H1 (cell line): Measurements from ENCODE around the gene JMJD1C. TPM values are rescaled to one million over a fixed set of nuclear protein-coding genes. Genes with fewer than 3 reads are reported as not detected.

ENCODE experiments used
- CTCF ChIA-PET: fragments of 300-600 bp; sonication (Branson Sonifier 250); formaldehyde crosslinking; loops from one replicate; lab custom pipeline; 2021; ENCODE audit not compliant: partially characterized antibody; lab: Charles Lee
- POLR2A ChIA-PET: fragments of 300-600 bp; sonication (Branson Sonifier 250); formaldehyde crosslinking; loops from one replicate; lab custom pipeline; 2021; ENCODE audit warnings: inconsistent platforms; ENCODE audit not compliant: partially characterized antibody; lab: Charles Lee
- DNase-seq, 2 experiments: peaks; one replicate each; pipeline versions ENCODE4 v3.0.0 to v3.0.0-alpha.2; 2010 to 2022; ENCODE audit warnings: low spot score in 2 of 2, low read depth in 1 of 2, mixed read lengths in 1 of 2
- FAIRE-seq: peaks from 2 replicates; lab custom pipeline; 2011; peaks lifted over from hg19 to GRCh38; lab: Jason Lieb, UNC
- H2AFZ ChIP-seq: 2 replicates; pipeline ENCODE4 v1.8.1; 2012; ENCODE audit warnings: low read length, inconsistent platforms
- H2AK5ac ChIP-seq: 2 replicates; pipeline ENCODE4 v1.6.1; 2013; ENCODE audit warnings: low read depth, low read length
- H2BK120ac ChIP-seq: replicated peaks from 2 replicates; pipeline ENCODE3; 2013; ENCODE audit warnings: low read depth, low read length, inconsistent platforms
- H2BK12ac ChIP-seq: 2 replicates; pipeline ENCODE4 v1.6.1; 2013; ENCODE audit warnings: low read depth, low read length
- H2BK15ac ChIP-seq: 2 replicates; pipeline ENCODE4 v1.6.1; 2013; ENCODE audit warnings: low read length
- H2BK20ac ChIP-seq: 2 replicates; pipeline ENCODE4 v1.6.1; 2013; ENCODE audit warnings: low read length
- H2BK5ac ChIP-seq: 2 replicates; pipeline ENCODE4 v1.6.1; 2013; ENCODE audit warnings: low read depth, low read length
- H3K14ac ChIP-seq: 2 replicates; pipeline ENCODE4 v1.6.1; 2013; ENCODE audit warnings: inconsistent platforms; ENCODE audit not compliant: insufficient read length
- H3K18ac ChIP-seq: 2 replicates; pipeline ENCODE4 v1.6.1; 2013; ENCODE audit warnings: low read length; ENCODE audit errors: extremely low read depth
- H3K23ac ChIP-seq: 2 replicates; pipeline ENCODE4 v1.6.1; 2013; ENCODE audit warnings: inconsistent platforms; ENCODE audit not compliant: insufficient read length
- H3K23me2 ChIP-seq: 2 replicates; pipeline ENCODE4 v1.6.1; 2013; ENCODE audit warnings: low read depth, low read length
- H3K27ac ChIP-seq: 2 replicates; pipeline ENCODE4 v1.6.1; 2011; ENCODE audit warnings: low read depth, low read length, inconsistent platforms
- H3K27me3 ChIP-seq, 4 experiments: replicated peaks in 1 of 4; 1 replicate in 1 of 4; 2 replicates in 3 of 4; pipeline versions ENCODE4 v1.6.1 to v1.8.1; 2011 to 2013; ENCODE audit warnings: low read length in 3 of 4, mild to moderate bottlenecking in 3 of 4, inconsistent platforms in 2 of 4, mixed read lengths in 2 of 4, moderate library complexity in 1 of 4; ENCODE audit not compliant: control insufficient read depth in 3 of 4, insufficient read depth in 3 of 4; ENCODE audit errors: extremely low read depth in 1 of 4
- H3K36me3 ChIP-seq, 4 experiments: 2 replicates each; pipeline versions ENCODE4 v1.6.1 to v1.8.1; 2011 to 2013; ENCODE audit warnings: mild to moderate bottlenecking in 4 of 4, low read length in 3 of 4, moderate library complexity in 2 of 4, control low read depth in 1 of 4, inconsistent platforms in 1 of 4; ENCODE audit not compliant: insufficient read depth in 4 of 4, control insufficient read depth in 2 of 4
- H3K4ac ChIP-seq: replicated peaks from 2 replicates; pipeline ENCODE3; 2013; ENCODE audit warnings: low read length, low read depth, mixed read lengths, inconsistent platforms; ENCODE audit not compliant: insufficient read length
- H3K4me1 ChIP-seq, 4 experiments: replicated peaks in 1 of 4; 1 replicate in 1 of 4; 2 replicates in 3 of 4; pipeline versions ENCODE4 v1.6.1 to v1.8.1; 2011 to 2013; ENCODE audit warnings: low read length in 3 of 4, inconsistent platforms in 2 of 4, mixed read lengths in 1 of 4; ENCODE audit not compliant: insufficient read depth in 4 of 4, control insufficient read depth in 3 of 4
- H3K4me2 ChIP-seq, 2 experiments: 2 replicates each; pipeline versions ENCODE4 v1.6.1 to v1.8.1; 2011 to 2013; ENCODE audit warnings: low read depth in 2 of 2, low read length in 2 of 2, control low read depth in 1 of 2, inconsistent platforms in 1 of 2, mild to moderate bottlenecking in 1 of 2; ENCODE audit not compliant: insufficient read depth in 1 of 2
- H3K4me3 ChIP-seq, 4 experiments: fragments of 200-600, 300-600 bp in 1 of 4; sonication (generic), shearing (Covaris generic), sonication (Bioruptor Twin) in 1 of 4; 2 replicates each; pipeline versions ENCODE4 v1.5.1 to v1.8.1; 2011 to 2016; ENCODE audit warnings: low read length in 4 of 4, low read depth in 3 of 4, control low read depth in 2 of 4, inconsistent platforms in 2 of 4, mild to moderate bottlenecking in 2 of 4, mixed read lengths in 1 of 4, moderate library complexity in 1 of 4; ENCODE audit not compliant: insufficient read depth in 2 of 4; ENCODE audit errors: extremely low read depth in 1 of 4
- H3K56ac ChIP-seq: replicated peaks from 2 replicates; pipeline ENCODE3; 2013; ENCODE audit warnings: low read depth, mild to moderate bottlenecking, mixed read lengths, low read length, inconsistent platforms; ENCODE audit not compliant: insufficient read length
- H3K79me1 ChIP-seq: 2 replicates; pipeline ENCODE4 v1.6.1; 2013; ENCODE audit warnings: low read depth, low read length, control low read depth
- H3K79me2 ChIP-seq, 2 experiments: 2 replicates each; pipeline versions ENCODE4 v1.6.1 to v1.8.1; 2012 to 2013; ENCODE audit warnings: low read length in 2 of 2, mild to moderate bottlenecking in 2 of 2, inconsistent platforms in 1 of 2; ENCODE audit not compliant: insufficient read depth in 2 of 2, control insufficient read depth in 1 of 2
- H3K9ac ChIP-seq, 4 experiments: replicated peaks in 1 of 4; 1 replicate in 1 of 4; 2 replicates in 3 of 4; pipeline versions ENCODE4 v1.6.1 to v1.8.1; 2011 to 2013; ENCODE audit warnings: low read depth in 3 of 4, low read length in 3 of 4, control low read depth in 2 of 4, mild to moderate bottlenecking in 2 of 4, moderate library complexity in 2 of 4, inconsistent platforms in 1 of 4; ENCODE audit errors: extremely low read depth in 1 of 4
- H3K9me3 ChIP-seq, 2 experiments: 2 replicates each; pipeline versions ENCODE4 v1.6.1 to v1.8.1; 2012 to 2013; ENCODE audit warnings: mild to moderate bottlenecking in 2 of 2, moderate library complexity in 2 of 2, control low read depth in 1 of 2, inconsistent platforms in 1 of 2, low read depth in 1 of 2, low read length in 1 of 2, mixed read lengths in 1 of 2; ENCODE audit not compliant: insufficient read depth in 2 of 2
- H4K20me1 ChIP-seq, 2 experiments: replicated peaks in 1 of 2; 2 replicates each; pipeline versions ENCODE3 to v1.8.1; 2011 to 2013; ENCODE audit warnings: inconsistent platforms in 2 of 2, low read length in 2 of 2, mild to moderate bottlenecking in 1 of 2; ENCODE audit not compliant: insufficient read depth in 2 of 2, control insufficient read depth in 1 of 2
- H4K5ac ChIP-seq: 2 replicates; pipeline ENCODE4 v1.6.1; 2013; ENCODE audit warnings: low read length, low read depth, mixed read lengths, inconsistent platforms; ENCODE audit not compliant: insufficient read length
- H4K8ac ChIP-seq: 2 replicates; pipeline ENCODE4 v1.8.0; 2013; ENCODE audit warnings: mild to moderate bottlenecking, moderate library complexity, low read length, inconsistent platforms; ENCODE audit not compliant: insufficient read depth; ENCODE audit errors: extremely low read depth
- H4K91ac ChIP-seq: replicated peaks from 2 replicates; pipeline ENCODE3; 2013; ENCODE audit warnings: low read length, mixed read lengths, inconsistent platforms; ENCODE audit not compliant: insufficient read length
- CTBP2 ChIP-seq: IDR thresholded peaks from 2 replicates; pipeline ENCODE4 v1.7.0; 2011; ENCODE audit warnings: borderline replicate concordance, mild to moderate bottlenecking, moderate library complexity, mixed read lengths, low read length; ENCODE audit not compliant: insufficient read depth, insufficient read length
- JUND ChIP-seq: IDR thresholded peaks from 2 replicates; pipeline ENCODE4 v1.6.1; 2011; ENCODE audit warnings: mild to moderate bottlenecking, improper control_type of control experiment, low read length
- PHF8 ChIP-seq: fragments of 200-600 bp; sonication (generic); conservative IDR thresholded peaks from 2 replicates; pipeline ENCODE4 v1.7.1; 2012; ENCODE audit warnings: low read depth, mild to moderate bottlenecking, inconsistent platforms, low read length, moderate library complexity
- SIRT6 ChIP-seq: IDR thresholded peaks from one replicate; pipeline ENCODE4 v1.7.1; 2012; ENCODE audit warnings: low read length, inconsistent platforms
- TAF7 ChIP-seq: optimal IDR thresholded peaks from 2 replicates; pipeline ENCODE3; 2011; ENCODE audit warnings: low read depth, mild to moderate bottlenecking, inconsistent platforms, low read length, moderate library complexity, borderline replicate concordance
- TBP ChIP-seq: IDR thresholded peaks from 2 replicates; pipeline ENCODE4 v1.6.1; 2011; ENCODE audit warnings: low read depth, low read length, improper control_type of control experiment
- TCF12 ChIP-seq: IDR thresholded peaks from 2 replicates; pipeline ENCODE4 v1.6.1; 2011; ENCODE audit warnings: low read depth, mild to moderate bottlenecking, low read length
- WGBS, 2 experiments: shearing (Covaris generic) in 1 of 2; methylation state at CpG; one replicate each; pipeline versions ENCODE4 v1.1.6 to v1.1.7; 2013 to 2015; ENCODE audit warnings: low lambda C conversion rate in 2 of 2, mixed read lengths in 2 of 2, inconsistent platforms in 1 of 2, low coverage in 1 of 2, missing lambda C conversion rate in 1 of 2; ENCODE audit not compliant: insufficient replicate concordance in 2 of 2, insufficient coverage in 1 of 2, insufficient read length in 1 of 2; ENCODE audit errors: extremely low coverage in 1 of 2, missing lambda C conversion rate in 1 of 2; 5-methylcytosine and 5-hydroxymethylcytosine counted together
- polyA plus RNA-seq, 7 experiments: library from polyadenylated mRNA; depleted of rRNA in 3 of 7; stranded (reverse) in 5 of 7; unstranded in 2 of 7; fragments of >200 nt in 5 of 7; fragments of 200-250 nt in 2 of 7; gene quantifications; 1 replicate in 5 of 7; 2 replicates in 1 of 7; 4 replicates in 1 of 7; pipeline versions ENCODE4 v1.2.1 to v1.2.3, GENCODE V29; 2011 to 2013; ENCODE audit warnings: missing spikeins in 2 of 7, mixed read lengths in 2 of 7
- total RNA-seq: library from RNA; stranded (reverse); fragmentation: NEBNext Ultra II Directional; extraction: Animal tissue kit (Norgen Biotek cat#: 25700); gene quantifications from 2 replicates; pipeline ENCODE4 v1.2.1, GENCODE V29; 2021

JMJD1C gene
- total and polyA plus RNA-seq, 2 of the 8 experiments (the other 6 are each of a cell fraction or from before 2014, with no cell fraction given): 54.5 to 210 TPM

- no peaks in the 10 kb centered on the region for H3K27me3 ChIP-seq
- DNase-seq (no peak), FAIRE-seq (no peak)
- H4K5ac ChIP-seq: no peak overlapping the region
- no peak overlapping the region for H2AFZ ChIP-seq
- H3K56ac ChIP-seq: no peak overlapping the region
- no peak overlapping the region for H2BK120ac ChIP-seq
- 94% methylated on average over 7 of the region's 7 CpGs; no CpG with 5 or more reads in 1 of the 2 experiments for WGBS, 2 experiments
- no peak overlapping the region for H3K14ac ChIP-seq
- H2BK15ac ChIP-seq: no peak overlapping the region
- no peak overlapping the region for H4K8ac ChIP-seq
- H3K4ac ChIP-seq: no peak overlapping the region
- H3K27ac ChIP-seq: no peak overlapping the region
- ChIA-PET POLR2A (interaction anchor here (0.8 to 3.8 kb wide), 3 partner anchors 10 to 464 kb away, joined by 3 to 20 read pairs (median 4); no protein-coding TSS in a partner anchor), CTCF (interaction anchor here (0.9 to 5.3 kb wide), 6 partner anchors 10 to 554 kb away, joined by 4 to 49 read pairs (median 10); no protein-coding TSS in a partner anchor)
- H3K79me2 ChIP-seq: no peaks in the 10 kb centered on the region
- no peak for TF ChIP-seq TCF12
- TF ChIP-seq TAF7: no peak
- no peak for TF ChIP-seq CTBP2
- no peak for TF ChIP-seq TBP
- no peak for TF ChIP-seq SIRT6
- no peak for TF ChIP-seq PHF8
- TF ChIP-seq JUND: no peak
- no peak overlapping the region for H2BK12ac ChIP-seq
- no peak overlapping the region for H3K9ac ChIP-seq
- H3K23me2 ChIP-seq: no peaks in the 10 kb centered on the region; the same call in 1 of the 2 replicates
- H3K4me2 ChIP-seq: no peak overlapping the region
- H3K9me3 ChIP-seq: no peaks in the 10 kb centered on the region
- peaks cover 0 to 2% of the 10 kb centered on the region in 2 experiments for H4K20me1 ChIP-seq
- H3K4me3 ChIP-seq: no peak overlapping the region
- H3K23ac ChIP-seq: no peak overlapping the region
- no peaks in the 10 kb centered on the region for H3K79me1 ChIP-seq
- H3K18ac ChIP-seq: no peak overlapping the region
- H2BK5ac ChIP-seq: no peak overlapping the region
- H2AK5ac ChIP-seq: no peak overlapping the region
- no peak overlapping the region for H4K91ac ChIP-seq
- peaks cover 4 to 40% (median 19%) of the 10 kb centered on the region in 4 experiments; a peak in 7 of 8 replicates for H3K36me3 ChIP-seq
- no peak overlapping the region for H2BK20ac ChIP-seq
- no peaks in the 10 kb centered on the region for H3K4me1 ChIP-seq
These were observed 300.5 kb downstream of the JMJD1C start for GRCh38 chr10:63165249-63165648.
